IMR-90 (cell line): Measurements from ENCODE around the gene SH3RF3.

ENCODE experiments used
- CEBPB ChIP-seq: IDR thresholded peaks from 2 replicates; pipeline ENCODE4 v1.6.1; 2012; ENCODE audit warnings: low read depth, low read length, improper control_type of control experiment
- CHD1 ChIP-seq: IDR thresholded peaks from 2 replicates; pipeline ENCODE4 v1.6.1; 2012; ENCODE audit warnings: low read depth, low read length, improper control_type of control experiment
- CTCF ChIP-seq: conservative IDR thresholded peaks from 2 replicates; pipeline ENCODE4 v1.5.1; 2012; ENCODE audit warnings: mild to moderate bottlenecking, low read depth, low read length, improper control_type of control experiment
- FOS ChIP-seq: fragments of 150-350 bp; IDR thresholded peaks from 2 replicates; pipeline ENCODE4 v1.6.1; 2016; ENCODE audit warnings: low read depth, low read length
- MAFK ChIP-seq: IDR thresholded peaks from 2 replicates; pipeline ENCODE4 v1.6.1; 2012; ENCODE audit warnings: low read depth, low read length, improper control_type of control experiment
- MAZ ChIP-seq: IDR thresholded peaks from 2 replicates; pipeline ENCODE4 v1.6.1; 2012; ENCODE audit warnings: low read depth, mild to moderate bottlenecking, low read length, improper control_type of control experiment, moderate library complexity, borderline replicate concordance
- MXI1 ChIP-seq: IDR thresholded peaks from 2 replicates; pipeline ENCODE4 v1.6.1; 2012; ENCODE audit warnings: low read depth, mild to moderate bottlenecking, low read length, moderate library complexity, borderline replicate concordance
- POLR2A ChIP-seq: IDR thresholded peaks from 2 replicates; pipeline ENCODE4 v1.6.1; 2012; ENCODE audit warnings: mild to moderate bottlenecking, low read depth, low read length
- RAD21 ChIP-seq: IDR thresholded peaks from 2 replicates; pipeline ENCODE4 v1.6.1; 2012; ENCODE audit warnings: low read length, improper control_type of control experiment
- SMC3 ChIP-seq: fragments of 150-350 bp; IDR thresholded peaks from 2 replicates; pipeline ENCODE4 v1.6.1; 2016; ENCODE audit warnings: low read depth, mild to moderate bottlenecking, antibody characterized with exemption, low read length, moderate library complexity
- USF2 ChIP-seq: fragments of 150-350 bp; IDR thresholded peaks from 2 replicates; pipeline ENCODE4 v1.6.1; 2017; ENCODE audit warnings: mild to moderate bottlenecking, antibody characterized with exemption, low read length, low read depth

GRCh38 chr2:109083771-109084170 lies 45.2 kb upstream of the SH3RF3 start:
- TF ChIP-seq POLR2A = no peak
- TF ChIP-seq CTCF = no peak
- TF ChIP-seq MAFK = no peak
- no peak for TF ChIP-seq CEBPB
- TF ChIP-seq FOS = no peak
- TF ChIP-seq MXI1 = no peak
- no peak for TF ChIP-seq SMC3
- TF ChIP-seq USF2 = no peak
- no peak for TF ChIP-seq MAZ
- TF ChIP-seq RAD21 = no peak
- TF ChIP-seq CHD1 = no peak
